K562 (cell line): ENCODE results near the gene TRABD. TPM values are rescaled to one million over a fixed set of nuclear protein-coding genes. Genes with fewer than 3 reads are reported as not detected.

Source experiments
- DMBX1 ChIP-seq: fragments of 250-450 bp; sonication (Bioruptor Pico); IDR thresholded peaks from 2 replicates; pipeline ENCODE4 v1.8.0; 2022; ENCODE audit warnings: inconsistent platforms, mild to moderate bottlenecking, moderate library complexity, borderline replicate concordance
- EP400 ChIP-seq: fragments of 450-650 bp; IDR thresholded peaks from 2 replicates; pipeline ENCODE4 v1.6.1; 2017; ENCODE audit warnings: antibody characterized with exemption, mild to moderate bottlenecking, moderate library complexity
- ETS2 ChIP-seq: IDR thresholded peaks from 2 replicates; pipeline ENCODE4 v1.6.1; 2016; ENCODE audit warnings: borderline replicate concordance, missing genetic modification characterization, mild to moderate bottlenecking, moderate library complexity, missing compliant biosample characterization; ENCODE audit not compliant: poor library complexity, severe bottlenecking
- HNRNPL ChIP-seq: fragments of 200-400 bp; formaldehyde crosslinking; IDR thresholded peaks from 2 replicates; pipeline ENCODE4 v1.6.1; 2017; ENCODE audit warnings: low read depth, mild to moderate bottlenecking, low read length
- MCM3 ChIP-seq: fragments of 450-650 bp; IDR thresholded peaks from 2 replicates; pipeline ENCODE4 v1.6.1; 2016
- MEF2A ChIP-seq: IDR thresholded peaks from 2 replicates; pipeline ENCODE4 v1.6.1; 2011; ENCODE audit warnings: low read depth, mild to moderate bottlenecking, low read length, moderate library complexity; ENCODE audit not compliant: control insufficient read depth
- NR2F6 ChIP-seq: fragments of 450-650 bp; formaldehyde crosslinking; IDR thresholded peaks from 2 replicates; pipeline ENCODE4 v1.4.0; 2020; ENCODE audit warnings: mild to moderate bottlenecking
- PML ChIP-seq: IDR thresholded peaks from 2 replicates; pipeline ENCODE4 v1.6.1; 2012; ENCODE audit warnings: low read length, inconsistent platforms
- POLR2AphosphoS5 ChIP-seq: IDR thresholded peaks from 2 replicates; pipeline ENCODE4 v1.6.1; 2011; ENCODE audit warnings: mild to moderate bottlenecking, low read depth, low read length, moderate library complexity; ENCODE audit not compliant: control insufficient read depth, insufficient read depth
- RBM14 ChIP-seq: fragments of 200-400 bp; formaldehyde crosslinking; IDR thresholded peaks from 2 replicates; pipeline ENCODE4 v1.6.1; 2018; ENCODE audit warnings: low read depth, mild to moderate bottlenecking, low read length, moderate library complexity, borderline replicate concordance; ENCODE audit not compliant: insufficient read depth
- RFX7 ChIP-seq: fragments of 250-450 bp; sonication (Bioruptor Pico); IDR thresholded peaks from 2 replicates; pipeline ENCODE4 v1.5.1; 2021; ENCODE audit warnings: mild to moderate bottlenecking
- SMAD2 ChIP-seq: fragments of 150-350 bp; IDR thresholded peaks from 2 replicates; pipeline ENCODE4 v1.6.1; 2014; ENCODE audit warnings: low read depth, mild to moderate bottlenecking, low read length
- SP1 ChIP-seq: sonication (generic); formaldehyde crosslinking; IDR thresholded peaks from 2 replicates; pipeline ENCODE4 v1.8.1; 2022; ENCODE audit warnings: mild to moderate bottlenecking, missing genetic modification reagents
- SREBF2 ChIP-seq: sonication (generic); formaldehyde crosslinking; IDR thresholded peaks from 2 replicates; pipeline ENCODE4 v1.4.0; 2020; ENCODE audit warnings: mild to moderate bottlenecking, missing genetic modification reagents
- SRSF9 ChIP-seq: fragments of 200-400 bp; formaldehyde crosslinking; IDR thresholded peaks from 2 replicates; pipeline ENCODE4 v1.6.1; 2017; ENCODE audit warnings: low read depth, low read length, borderline replicate concordance
- STAT5B ChIP-seq: fragments of 250-450 bp; sonication (Bioruptor Pico); IDR thresholded peaks from 2 replicates; pipeline ENCODE4 v1.8.0; 2021; ENCODE audit warnings: mild to moderate bottlenecking, inconsistent platforms
- TAF7 ChIP-seq: fragments of 450-650 bp; IDR thresholded peaks from 2 replicates; pipeline ENCODE4 v1.6.1; 2016; ENCODE audit warnings: missing genetic modification characterization, missing compliant biosample characterization
- ZFP36 ChIP-seq: fragments of 150-350 bp; IDR thresholded peaks from 2 replicates; pipeline ENCODE4 v1.6.1; 2018; ENCODE audit warnings: low read length, low read depth; ENCODE audit not compliant: partially characterized antibody
- ZNF57 ChIP-seq: fragments of 450-650 bp; formaldehyde crosslinking; IDR thresholded peaks from 2 replicates; pipeline ENCODE4 v1.4.0; 2020; ENCODE audit warnings: mild to moderate bottlenecking, moderate library complexity
- polyA plus RNA-seq, 8 experiments: library from polyadenylated mRNA; depleted of rRNA in 4 of 8; stranded (reverse) in 5 of 8; unstranded in 3 of 8; fragments of >200 nt; fragmentation: Nextera tagmentation in 2 of 8; fragmentation: Illumina TruSeq in 1 of 8; extraction: Ambion mirVana in 2 of 8; extraction: Trizol in 1 of 8; gene quantifications; 2 replicates each; pipeline versions ENCODE4 v1.2.1 to v1.2.3, GENCODE V29; 2011 to 2014; ENCODE audit warnings: inconsistent platforms in 1 of 8, missing spikeins in 1 of 8
- total RNA-seq, 7 experiments: library from RNA; depleted of rRNA in 6 of 7; stranded (reverse); fragments of >200 nt in 6 of 7; fragmentation: Illumina TruSeq in 2 of 7; extraction: Trizol in 2 of 7; gene quantifications; 2 replicates each; pipeline versions ENCODE4 v1.2.1 to v1.2.3, GENCODE V29; 2011 to 2021; ENCODE audit warnings: low replicate concordance in 1 of 7
- TF ChIP-seq, protein P1 (sequence below), 3 experiments: fragments of 200-800 bp in 1 of 3; fragments of 250-450 bp in 1 of 3; fragments of 450-650 bp in 1 of 3; sonication (Bioruptor Pico) in 1 of 3; sonication (Bioruptor generic) in 1 of 3; formaldehyde crosslinking in 1 of 3; IDR thresholded peaks; 2 replicates each; pipeline versions ENCODE4 v1.6.1 to v1.8.0; 2016 to 2022; ENCODE audit warnings: mild to moderate bottlenecking in 2 of 3, missing genetic modification characterization in 2 of 3, missing compliant biosample characterization in 1 of 3, moderate library complexity in 1 of 3
- TF ChIP-seq, protein P2 (sequence below), 2 experiments: fragments of 450-650 bp in 1 of 2; sonication (generic) in 1 of 2; formaldehyde crosslinking in 1 of 2; IDR thresholded peaks in 1 of 2; conservative IDR thresholded peaks in 1 of 2; 2 replicates each; pipeline versions ENCODE4 v1.6.1 to v1.8.1; 2016 to 2023; ENCODE audit warnings: mild to moderate bottlenecking in 2 of 2, moderate library complexity in 2 of 2, inconsistent platforms in 1 of 2, missing genetic modification reagents in 1 of 2
- TF ChIP-seq, protein P3 (sequence below): IDR thresholded peaks from 2 replicates; pipeline ENCODE4 v1.6.1; 2016; ENCODE audit warnings: missing genetic modification characterization, missing compliant biosample characterization

TRABD gene
- total and polyA plus RNA-seq, 9 of the 15 experiments (the other 6 are each of a cell fraction or from before 2014, with no cell fraction given): 0.08 to 62.9 (median 14.0) TPM

DNA sequence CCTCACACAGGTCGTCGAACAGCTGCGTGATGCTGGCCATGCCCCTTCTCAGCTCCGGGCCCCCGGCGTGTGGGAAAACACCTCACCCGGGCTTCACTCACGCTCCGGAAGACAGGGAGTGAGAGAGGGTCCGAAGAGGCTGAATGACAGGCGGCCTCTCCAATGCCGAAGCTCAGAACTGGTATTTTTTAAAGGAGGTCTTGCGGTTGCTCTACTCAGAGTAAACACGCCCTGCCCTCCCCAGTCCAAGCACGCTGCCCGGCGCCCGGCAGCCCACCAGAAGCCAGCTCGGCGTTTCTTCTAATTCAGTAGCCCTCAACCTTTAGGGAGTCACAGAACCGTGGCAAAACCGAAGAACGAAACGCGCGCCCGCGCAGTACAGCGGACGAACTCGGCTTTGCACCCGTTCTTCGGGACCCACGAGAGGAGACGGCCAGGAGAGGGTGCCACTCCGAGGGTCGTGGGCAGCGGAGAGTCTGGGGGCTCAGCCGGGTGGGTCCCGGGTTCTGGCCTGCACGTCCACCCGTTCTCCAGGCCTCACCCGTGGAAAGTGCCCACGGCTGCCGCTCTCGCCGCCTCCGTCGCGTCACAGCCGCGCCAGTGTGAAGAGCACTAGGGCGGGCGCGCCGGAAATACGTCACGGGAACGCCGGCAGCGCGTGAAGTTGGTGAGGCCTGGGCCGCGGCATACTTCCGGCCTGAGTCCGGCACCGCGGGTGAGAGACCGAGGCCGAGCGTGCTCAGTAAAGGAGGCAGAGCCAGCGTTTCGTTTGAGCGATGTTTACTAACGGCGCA, 58.9 kb downstream of the TRABD start, which contains the start of gene TUBGCP6 (continued):
- TF ChIP-seq, protein P1, sequence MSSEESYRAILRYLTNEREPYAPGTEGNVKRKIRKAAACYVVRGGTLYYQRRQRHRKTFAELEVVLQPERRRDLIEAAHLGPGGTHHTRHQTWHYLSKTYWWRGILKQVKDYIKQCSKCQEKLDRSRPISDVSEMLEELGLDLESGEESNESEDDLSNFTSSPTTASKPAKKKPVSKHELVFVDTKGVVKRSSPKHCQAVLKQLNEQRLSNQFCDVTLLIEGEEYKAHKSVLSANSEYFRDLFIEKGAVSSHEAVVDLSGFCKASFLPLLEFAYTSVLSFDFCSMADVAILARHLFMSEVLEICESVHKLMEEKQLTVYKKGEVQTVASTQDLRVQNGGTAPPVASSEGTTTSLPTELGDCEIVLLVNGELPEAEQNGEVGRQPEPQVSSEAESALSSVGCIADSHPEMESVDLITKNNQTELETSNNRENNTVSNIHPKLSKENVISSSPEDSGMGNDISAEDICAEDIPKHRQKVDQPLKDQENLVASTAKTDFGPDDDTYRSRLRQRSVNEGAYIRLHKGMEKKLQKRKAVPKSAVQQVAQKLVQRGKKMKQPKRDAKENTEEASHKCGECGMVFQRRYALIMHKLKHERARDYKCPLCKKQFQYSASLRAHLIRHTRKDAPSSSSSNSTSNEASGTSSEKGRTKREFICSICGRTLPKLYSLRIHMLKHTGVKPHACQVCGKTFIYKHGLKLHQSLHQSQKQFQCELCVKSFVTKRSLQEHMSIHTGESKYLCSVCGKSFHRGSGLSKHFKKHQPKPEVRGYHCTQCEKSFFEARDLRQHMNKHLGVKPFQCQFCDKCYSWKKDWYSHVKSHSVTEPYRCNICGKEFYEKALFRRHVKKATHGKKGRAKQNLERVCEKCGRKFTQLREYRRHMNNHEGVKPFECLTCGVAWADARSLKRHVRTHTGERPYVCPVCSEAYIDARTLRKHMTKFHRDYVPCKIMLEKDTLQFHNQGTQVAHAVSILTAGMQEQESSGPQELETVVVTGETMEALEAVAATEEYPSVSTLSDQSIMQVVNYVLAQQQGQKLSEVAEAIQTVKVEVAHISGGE (CRISPR knock-in tag; IDR thresholded peaks at IDR 0.05): peak in 1 of 3 experiments; percentile 64; a peak in 2 of 6 replicates
- TF ChIP-seq SRSF9 (no peak), RBM14 (no peak), ETS2 (no peak), TAF7 (no peak), SREBF2 (no peak), ZNF57 (CRISPR knock-in tag) (no peak), PML (0 out of 2 replicates have a peak, but pooled peaks have one; percentile 29), MEF2A (no peak), MCM3 (no peak), NR2F6 (no peak), EP400 (peak; percentile 90), ZFP36 (no peak), DMBX1 (CRISPR knock-in tag) (no peak), SP1 (peak; percentile 69), SMAD2 (no peak), POLR2AphosphoS5 (no peak; the same call in none of the 2 replicates), HNRNPL (no peak), RFX7 (CRISPR knock-in tag) (no peak), STAT5B (CRISPR knock-in tag) (no peak)
- TF ChIP-seq, protein P2, sequence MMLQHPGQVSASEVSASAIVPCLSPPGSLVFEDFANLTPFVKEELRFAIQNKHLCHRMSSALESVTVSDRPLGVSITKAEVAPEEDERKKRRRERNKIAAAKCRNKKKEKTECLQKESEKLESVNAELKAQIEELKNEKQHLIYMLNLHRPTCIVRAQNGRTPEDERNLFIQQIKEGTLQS (IDR thresholded peaks at IDR 0.05): no peak
- TF ChIP-seq, protein P2 (CRISPR knock-in tag; conservative IDR thresholded peaks at IDR 0.05): no peak
- TF ChIP-seq, protein P3, sequence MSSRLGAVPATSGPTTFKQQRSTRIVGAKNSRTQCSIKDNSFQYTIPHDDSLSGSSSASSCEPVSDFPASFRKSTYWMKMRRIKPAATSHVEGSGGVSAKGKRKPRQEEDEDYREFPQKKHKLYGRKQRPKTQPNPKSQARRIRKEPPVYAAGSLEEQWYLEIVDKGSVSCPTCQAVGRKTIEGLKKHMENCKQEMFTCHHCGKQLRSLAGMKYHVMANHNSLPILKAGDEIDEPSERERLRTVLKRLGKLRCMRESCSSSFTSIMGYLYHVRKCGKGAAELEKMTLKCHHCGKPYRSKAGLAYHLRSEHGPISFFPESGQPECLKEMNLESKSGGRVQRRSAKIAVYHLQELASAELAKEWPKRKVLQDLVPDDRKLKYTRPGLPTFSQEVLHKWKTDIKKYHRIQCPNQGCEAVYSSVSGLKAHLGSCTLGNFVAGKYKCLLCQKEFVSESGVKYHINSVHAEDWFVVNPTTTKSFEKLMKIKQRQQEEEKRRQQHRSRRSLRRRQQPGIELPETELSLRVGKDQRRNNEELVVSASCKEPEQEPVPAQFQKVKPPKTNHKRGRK (tag): no peak
